ACHN (cell line): ENCODE measurements around the gene ATP2B2.
"Not testable (repeated sequence)": the region's sequence is repeated elsewhere in the genome, so short reads cannot be mapped to it uniquely, and the experiment has no call there.

Experiments used
- DNase-seq: peaks from one replicate; pipeline ENCODE4 v3.0.0-alpha.2; 2015
- in situ Hi-C: cut with HindIII; loops from 2 replicates; pipeline ENCODE4 v1.10.0; 2017; ENCODE audit warnings: low sequenced_read_pairs, low pct_ligation_motif_present, low pct_unique_long_range_greater_than_20kb

Gene ATP2B2

GRCh38 chr3:10386121-10386520, 119.3 kb downstream of the ATP2B2 start:
- in situ Hi-C loops: no loop called here
- no peak for DNase-seq

- no peak for DNase-seq
- in situ Hi-C loops: no loop called here
Measured at GRCh38 chr3:10384541-10385360, 120.6 kb downstream of the ATP2B2 start.

GRCh38 chr3:10383850-10384248, 121.5 kb downstream of the ATP2B2 start:
- no peak for DNase-seq
- in situ Hi-C loops: no loop called here

- in situ Hi-C loops: no loop called here
- no peak for DNase-seq
Measured at GRCh38 chr3:10382892-10383849, 122.2 kb downstream of the ATP2B2 start.

GRCh38 chr3:10382445-10382844, 122.9 kb downstream of the ATP2B2 start:
- in situ Hi-C loops, DNase-seq: not testable (repeated sequence)

GRCh38 chr3:10381336-10381735, 124.0 kb downstream of the ATP2B2 start:
- in situ Hi-C loops: no loop called here
- DNase-seq: no peak

GRCh38 chr3:10380906-10381305, 124.5 kb downstream of the ATP2B2 start:
- in situ Hi-C loops: no loop called here
- DNase-seq: no peak

GRCh38 chr3:10379961-10380360, 125.4 kb downstream of the ATP2B2 start:
- in situ Hi-C loops: no loop called here
- no peak for DNase-seq

- DNase-seq: no peak
- in situ Hi-C loops: no loop called here
Measured at GRCh38 chr3:10379161-10379560, 126.2 kb downstream of the ATP2B2 start.

- in situ Hi-C loops: no loop called here
- no peak for DNase-seq
Measured at GRCh38 chr3:10378742-10379141, 126.6 kb downstream of the ATP2B2 start.

GRCh38 chr3:10378246-10378645, 127.1 kb downstream of the ATP2B2 start:
- no peak for DNase-seq
- in situ Hi-C loops: no loop called here

GRCh38 chr3:10377148-10377725, 128.1 kb downstream of the ATP2B2 start:
- in situ Hi-C loops: no loop called here
- DNase-seq: no peak

GRCh38 chr3:10376353-10376752, 129.0 kb downstream of the ATP2B2 start:
- no peak for DNase-seq
- in situ Hi-C loops: no loop called here

- DNase-seq: no peak
- in situ Hi-C loops: no loop called here
Measured at GRCh38 chr3:10375296-10376053, 129.9 kb downstream of the ATP2B2 start.

- in situ Hi-C loops: no loop called here
- no peak for DNase-seq
Measured at GRCh38 chr3:10374311-10374710, 131.1 kb downstream of the ATP2B2 start.

- peak; percentile 40 for DNase-seq
- in situ Hi-C loops: no loop called here
Measured at GRCh38 chr3:10373686-10374261, 131.6 kb downstream of the ATP2B2 start.

- DNase-seq: no peak
- in situ Hi-C loops: no loop called here
Measured at GRCh38 chr3:10371789-10372188, 133.6 kb downstream of the ATP2B2 start.

GRCh38 chr3:10371167-10371566, 134.2 kb downstream of the ATP2B2 start:
- in situ Hi-C loops: no loop called here
- DNase-seq: peak; percentile 73
